H1 (cell line): Measurements from ENCODE around the gene IGF2R. TPM values are rescaled to one million over a fixed set of nuclear protein-coding genes. Genes with fewer than 3 reads are reported as not detected.

ENCODE experiments used
- CTCF ChIA-PET: fragments of 300-600 bp; sonication (Branson Sonifier 250); formaldehyde crosslinking; loops from one replicate; lab custom pipeline; 2021; ENCODE audit not compliant: partially characterized antibody; lab: Charles Lee
- POLR2A ChIA-PET: fragments of 300-600 bp; sonication (Branson Sonifier 250); formaldehyde crosslinking; loops from one replicate; lab custom pipeline; 2021; ENCODE audit warnings: inconsistent platforms; ENCODE audit not compliant: partially characterized antibody; lab: Charles Lee
- DNase-seq, 2 experiments: peaks; one replicate each; pipeline versions ENCODE4 v3.0.0 to v3.0.0-alpha.2; 2010 to 2022; ENCODE audit warnings: low spot score in 2 of 2, low read depth in 1 of 2, mixed read lengths in 1 of 2
- FAIRE-seq: peaks from 2 replicates; lab custom pipeline; 2011; peaks lifted over from hg19 to GRCh38; lab: Jason Lieb, UNC
- H2AFZ ChIP-seq: 2 replicates; pipeline ENCODE4 v1.8.1; 2012; ENCODE audit warnings: low read length, inconsistent platforms
- H2AK5ac ChIP-seq: 2 replicates; pipeline ENCODE4 v1.6.1; 2013; ENCODE audit warnings: low read depth, low read length
- H2BK120ac ChIP-seq: replicated peaks from 2 replicates; pipeline ENCODE3; 2013; ENCODE audit warnings: low read depth, low read length, inconsistent platforms
- H2BK12ac ChIP-seq: 2 replicates; pipeline ENCODE4 v1.6.1; 2013; ENCODE audit warnings: low read depth, low read length
- H2BK15ac ChIP-seq: 2 replicates; pipeline ENCODE4 v1.6.1; 2013; ENCODE audit warnings: low read length
- H2BK20ac ChIP-seq: 2 replicates; pipeline ENCODE4 v1.6.1; 2013; ENCODE audit warnings: low read length
- H2BK5ac ChIP-seq: 2 replicates; pipeline ENCODE4 v1.6.1; 2013; ENCODE audit warnings: low read depth, low read length
- H3K14ac ChIP-seq: 2 replicates; pipeline ENCODE4 v1.6.1; 2013; ENCODE audit warnings: inconsistent platforms; ENCODE audit not compliant: insufficient read length
- H3K18ac ChIP-seq: 2 replicates; pipeline ENCODE4 v1.6.1; 2013; ENCODE audit warnings: low read length; ENCODE audit errors: extremely low read depth
- H3K23ac ChIP-seq: 2 replicates; pipeline ENCODE4 v1.6.1; 2013; ENCODE audit warnings: inconsistent platforms; ENCODE audit not compliant: insufficient read length
- H3K23me2 ChIP-seq: 2 replicates; pipeline ENCODE4 v1.6.1; 2013; ENCODE audit warnings: low read depth, low read length
- H3K27ac ChIP-seq: 2 replicates; pipeline ENCODE4 v1.6.1; 2011; ENCODE audit warnings: low read depth, low read length, inconsistent platforms
- H3K27me3 ChIP-seq, 4 experiments: replicated peaks in 1 of 4; 1 replicate in 1 of 4; 2 replicates in 3 of 4; pipeline versions ENCODE4 v1.6.1 to v1.8.1; 2011 to 2013; ENCODE audit warnings: low read length in 3 of 4, mild to moderate bottlenecking in 3 of 4, inconsistent platforms in 2 of 4, mixed read lengths in 2 of 4, moderate library complexity in 1 of 4; ENCODE audit not compliant: control insufficient read depth in 3 of 4, insufficient read depth in 3 of 4; ENCODE audit errors: extremely low read depth in 1 of 4
- H3K36me3 ChIP-seq, 4 experiments: 2 replicates each; pipeline versions ENCODE4 v1.6.1 to v1.8.1; 2011 to 2013; ENCODE audit warnings: mild to moderate bottlenecking in 4 of 4, low read length in 3 of 4, moderate library complexity in 2 of 4, control low read depth in 1 of 4, inconsistent platforms in 1 of 4; ENCODE audit not compliant: insufficient read depth in 4 of 4, control insufficient read depth in 2 of 4
- H3K4ac ChIP-seq: replicated peaks from 2 replicates; pipeline ENCODE3; 2013; ENCODE audit warnings: low read length, low read depth, mixed read lengths, inconsistent platforms; ENCODE audit not compliant: insufficient read length
- H3K4me1 ChIP-seq, 4 experiments: replicated peaks in 1 of 4; 1 replicate in 1 of 4; 2 replicates in 3 of 4; pipeline versions ENCODE4 v1.6.1 to v1.8.1; 2011 to 2013; ENCODE audit warnings: low read length in 3 of 4, inconsistent platforms in 2 of 4, mixed read lengths in 1 of 4; ENCODE audit not compliant: insufficient read depth in 4 of 4, control insufficient read depth in 3 of 4
- H3K4me2 ChIP-seq, 2 experiments: 2 replicates each; pipeline versions ENCODE4 v1.6.1 to v1.8.1; 2011 to 2013; ENCODE audit warnings: low read depth in 2 of 2, low read length in 2 of 2, control low read depth in 1 of 2, inconsistent platforms in 1 of 2, mild to moderate bottlenecking in 1 of 2; ENCODE audit not compliant: insufficient read depth in 1 of 2
- H3K4me3 ChIP-seq, 4 experiments: fragments of 200-600, 300-600 bp in 1 of 4; sonication (generic), shearing (Covaris generic), sonication (Bioruptor Twin) in 1 of 4; 2 replicates each; pipeline versions ENCODE4 v1.5.1 to v1.8.1; 2011 to 2016; ENCODE audit warnings: low read length in 4 of 4, low read depth in 3 of 4, control low read depth in 2 of 4, inconsistent platforms in 2 of 4, mild to moderate bottlenecking in 2 of 4, mixed read lengths in 1 of 4, moderate library complexity in 1 of 4; ENCODE audit not compliant: insufficient read depth in 2 of 4; ENCODE audit errors: extremely low read depth in 1 of 4
- H3K56ac ChIP-seq: replicated peaks from 2 replicates; pipeline ENCODE3; 2013; ENCODE audit warnings: low read depth, mild to moderate bottlenecking, mixed read lengths, low read length, inconsistent platforms; ENCODE audit not compliant: insufficient read length
- H3K79me1 ChIP-seq: 2 replicates; pipeline ENCODE4 v1.6.1; 2013; ENCODE audit warnings: low read depth, low read length, control low read depth
- H3K79me2 ChIP-seq, 2 experiments: 2 replicates each; pipeline versions ENCODE4 v1.6.1 to v1.8.1; 2012 to 2013; ENCODE audit warnings: low read length in 2 of 2, mild to moderate bottlenecking in 2 of 2, inconsistent platforms in 1 of 2; ENCODE audit not compliant: insufficient read depth in 2 of 2, control insufficient read depth in 1 of 2
- H3K9ac ChIP-seq, 4 experiments: replicated peaks in 1 of 4; 1 replicate in 1 of 4; 2 replicates in 3 of 4; pipeline versions ENCODE4 v1.6.1 to v1.8.1; 2011 to 2013; ENCODE audit warnings: low read depth in 3 of 4, low read length in 3 of 4, control low read depth in 2 of 4, mild to moderate bottlenecking in 2 of 4, moderate library complexity in 2 of 4, inconsistent platforms in 1 of 4; ENCODE audit errors: extremely low read depth in 1 of 4
- H3K9me3 ChIP-seq, 2 experiments: 2 replicates each; pipeline versions ENCODE4 v1.6.1 to v1.8.1; 2012 to 2013; ENCODE audit warnings: mild to moderate bottlenecking in 2 of 2, moderate library complexity in 2 of 2, control low read depth in 1 of 2, inconsistent platforms in 1 of 2, low read depth in 1 of 2, low read length in 1 of 2, mixed read lengths in 1 of 2; ENCODE audit not compliant: insufficient read depth in 2 of 2
- H4K20me1 ChIP-seq, 2 experiments: replicated peaks in 1 of 2; 2 replicates each; pipeline versions ENCODE3 to v1.8.1; 2011 to 2013; ENCODE audit warnings: inconsistent platforms in 2 of 2, low read length in 2 of 2, mild to moderate bottlenecking in 1 of 2; ENCODE audit not compliant: insufficient read depth in 2 of 2, control insufficient read depth in 1 of 2
- H4K5ac ChIP-seq: 2 replicates; pipeline ENCODE4 v1.6.1; 2013; ENCODE audit warnings: low read length, low read depth, mixed read lengths, inconsistent platforms; ENCODE audit not compliant: insufficient read length
- H4K8ac ChIP-seq: 2 replicates; pipeline ENCODE4 v1.8.0; 2013; ENCODE audit warnings: mild to moderate bottlenecking, moderate library complexity, low read length, inconsistent platforms; ENCODE audit not compliant: insufficient read depth; ENCODE audit errors: extremely low read depth
- H4K91ac ChIP-seq: replicated peaks from 2 replicates; pipeline ENCODE3; 2013; ENCODE audit warnings: low read length, mixed read lengths, inconsistent platforms; ENCODE audit not compliant: insufficient read length
- WGBS, 2 experiments: shearing (Covaris generic) in 1 of 2; methylation state at CpG; one replicate each; pipeline versions ENCODE4 v1.1.6 to v1.1.7; 2013 to 2015; ENCODE audit warnings: low lambda C conversion rate in 2 of 2, mixed read lengths in 2 of 2, inconsistent platforms in 1 of 2, low coverage in 1 of 2, missing lambda C conversion rate in 1 of 2; ENCODE audit not compliant: insufficient replicate concordance in 2 of 2, insufficient coverage in 1 of 2, insufficient read length in 1 of 2; ENCODE audit errors: extremely low coverage in 1 of 2, missing lambda C conversion rate in 1 of 2; 5-methylcytosine and 5-hydroxymethylcytosine counted together
- polyA plus RNA-seq, 7 experiments: library from polyadenylated mRNA; depleted of rRNA in 3 of 7; stranded (reverse) in 5 of 7; unstranded in 2 of 7; fragments of >200 nt in 5 of 7; fragments of 200-250 nt in 2 of 7; gene quantifications; 1 replicate in 5 of 7; 2 replicates in 1 of 7; 4 replicates in 1 of 7; pipeline versions ENCODE4 v1.2.1 to v1.2.3, GENCODE V29; 2011 to 2013; ENCODE audit warnings: missing spikeins in 2 of 7, mixed read lengths in 2 of 7
- total RNA-seq: library from RNA; stranded (reverse); fragmentation: NEBNext Ultra II Directional; extraction: Animal tissue kit (Norgen Biotek cat#: 25700); gene quantifications from 2 replicates; pipeline ENCODE4 v1.2.1, GENCODE V29; 2021

IGF2R gene
- total and polyA plus RNA-seq, 2 of the 8 experiments (the other 6 are each of a cell fraction or from before 2014, with no cell fraction given), result 20.6 to 74.1 TPM

GRCh38 chr6:160000280-160000704 is 31.4 kb downstream of the IGF2R start:
- Histone ChIP-seq H3K79me2 (peaks cover 0 to 96% of the 10 kb centered on the region in 2 experiments; a peak in 3 of 4 replicates), H3K14ac (no peak overlapping the region), H3K79me1 (peaks cover 23% of the 10 kb centered on the region), H2BK12ac (no peak overlapping the region), H3K9me3 (peaks cover 0 to 11% of the 10 kb centered on the region in 2 experiments; a peak in 1 of 4 replicates), H3K4me3 (no peak overlapping the region), H2BK120ac (no peak overlapping the region), H3K4me1 (peaks cover 4 to 12% (median 6%) of the 10 kb centered on the region in 4 experiments; a peak in 6 of 7 replicates), H3K18ac (no peak overlapping the region), H3K56ac (no peak overlapping the region), H4K91ac (no peak overlapping the region), H3K36me3 (peaks cover 0 to 5% (median 3%) of the 10 kb centered on the region in 4 experiments; a peak in 3 of 8 replicates), H3K27me3 (no peaks in the 10 kb centered on the region), H3K4me2 (no peak overlapping the region), H3K27ac (no peak overlapping the region), H3K9ac (no peak overlapping the region), H2BK5ac (no peak overlapping the region), H3K23ac (no peak overlapping the region), H3K23me2 (no peaks in the 10 kb centered on the region), H2BK15ac (no peak overlapping the region), H4K5ac (no peak overlapping the region), H2BK20ac (no peak overlapping the region), H3K4ac (no peak overlapping the region), H2AFZ (no peak overlapping the region), H4K8ac (no peak overlapping the region), H4K20me1 (peaks cover 0 to 24% of the 10 kb centered on the region in 2 experiments), H2AK5ac (no peak overlapping the region)
- no peak for DNase-seq
- FAIRE-seq, result no peak
- ChIA-PET POLR2A (interaction anchor here (0.6 kb wide), 1 partner anchor 227 kb away, joined by 4 read pairs; no protein-coding TSS in a partner anchor), CTCF (no interaction called here)
- WGBS, 2 experiments, result 89% methylated on average over 8 of the region's 8 CpGs; no CpG with 5 or more reads in 1 of the 2 experiments
